Bronchial epithelial cell (primary cell): ENCODE data around the gene SGO1. TPM values are rescaled to one million over a fixed set of nuclear protein-coding genes. Genes with fewer than 3 reads are reported as not detected.

Experiments
- DNase-seq: peaks from one replicate; pipeline ENCODE4 v3.0.0-alpha.2; 2010; ENCODE audit warnings: low read depth
- FAIRE-seq: peaks from 2 replicates; lab custom pipeline; 2011; peaks lifted over from hg19 to GRCh38; lab: Jason Lieb, UNC
- H3K27me3 ChIP-seq: 2 replicates; pipeline ENCODE4 v1.5.1; 2011; ENCODE audit warnings: low read length; ENCODE audit not compliant: control insufficient read depth, insufficient read depth
- H3K36me3 ChIP-seq: 2 replicates; pipeline ENCODE4 v1.5.1; 2011; ENCODE audit warnings: low read length; ENCODE audit not compliant: control insufficient read depth, insufficient read depth
- H3K4me3 ChIP-seq: 2 replicates; pipeline ENCODE4 v1.5.1; 2011; ENCODE audit warnings: mild to moderate bottlenecking, low read depth, low read length, control low read depth
- CTCF ChIP-seq: IDR thresholded peaks from 2 replicates; pipeline ENCODE4 v1.5.1; 2011; ENCODE audit warnings: mild to moderate bottlenecking, moderate library complexity, low read length, control low read depth, inconsistent platforms; ENCODE audit not compliant: insufficient read depth, severe bottlenecking
- total RNA-seq: library from RNA; depleted of rRNA; stranded (reverse); fragments of >200 nt; gene quantifications from 2 replicates; pipeline ENCODE4 v1.2.1, GENCODE V29; 2014

Gene SGO1
- total RNA-seq, 1 donor from 2014 or later, result under 0.01 TPM

- DNase-seq (no peak), FAIRE-seq (no peak)
- Histone ChIP-seq H3K4me3 (no peak overlapping the region), H3K27me3 (no peaks in the 10 kb centered on the region), H3K36me3 (no peaks in the 10 kb centered on the region)
- no peak for TF ChIP-seq CTCF
Observed at GRCh38 chr3:20141316-20141715, 44.7 kb downstream of the SGO1 start.

- FAIRE-seq, result no peak
- Histone ChIP-seq H3K27me3 (no peaks in the 10 kb centered on the region), H3K36me3 (no peaks in the 10 kb centered on the region), H3K4me3 (no peak overlapping the region)
- TF ChIP-seq CTCF, result no peak
- no peak for DNase-seq
Observed at GRCh38 chr3:20140881-20141280, 45.1 kb downstream of the SGO1 start.

GRCh38 chr3:20137647-20138046 lies 48.4 kb downstream of the SGO1 start:
- no peak overlapping the region for H3K4me3 ChIP-seq
- no peaks in the 10 kb centered on the region for H3K36me3 ChIP-seq
- no peaks in the 10 kb centered on the region for H3K27me3 ChIP-seq
- no peak for DNase-seq
- FAIRE-seq, result no peak
- no peak for TF ChIP-seq CTCF

- FAIRE-seq (no peak), DNase-seq (peak; percentile 4)
- no peak for TF ChIP-seq CTCF
- Histone ChIP-seq H3K27me3 (no peaks in the 10 kb centered on the region), H3K36me3 (no peaks in the 10 kb centered on the region), H3K4me3 (no peak overlapping the region)
Observed at GRCh38 chr3:20136231-20136630, 49.8 kb downstream of the SGO1 start.

GRCh38 chr3:20130106-20130505 lies 55.9 kb downstream of the SGO1 start:
- DNase-seq, result no peak
- Histone ChIP-seq H3K27me3 (no peaks in the 10 kb centered on the region), H3K4me3 (no peak overlapping the region), H3K36me3 (no peaks in the 10 kb centered on the region)
- TF ChIP-seq CTCF, result no peak
- FAIRE-seq, result no peak

- TF ChIP-seq CTCF, result no peak
- DNase-seq (no peak), FAIRE-seq (no peak)
- Histone ChIP-seq H3K27me3 (no peaks in the 10 kb centered on the region), H3K4me3 (no peak overlapping the region), H3K36me3 (no peaks in the 10 kb centered on the region)
Observed at GRCh38 chr3:20128358-20128757, 57.6 kb downstream of the SGO1 start.
